CD4-positive, alpha-beta T cell treated with Interleukin-10 for 1 hour (primary cell): ENCODE measurements around the gene SP2.
"Not testable (repeated sequence)": the region's sequence is repeated elsewhere in the genome, so short reads cannot be mapped to it uniquely, and the experiment has no call there.

Experiments
- DNase-seq: peaks from one replicate; pipeline ENCODE4 v3.0.0-alpha.2; 2020

Gene SP2

GRCh38 chr17:47925678-47925988 is 29.6 kb downstream of the SP2 start:
- DNase-seq = no peak

GRCh38 chr17:47927821-47928400 is 31.9 kb downstream of the SP2 start:
- DNase-seq = no peak

- DNase-seq = no peak
Observed at GRCh38 chr17:47928415-47928814, 32.4 kb downstream of the SP2 start.

- DNase-seq = no peak
Observed at GRCh38 chr17:47929218-47930000, 33.4 kb downstream of the SP2 start.

GRCh38 chr17:47931848-47932247 is 35.8 kb downstream of the SP2 start:
- DNase-seq = no peak

- DNase-seq = no peak
Observed at GRCh38 chr17:47934856-47935255, 38.8 kb downstream of the SP2 start.

GRCh38 chr17:47935468-47935867 is 39.4 kb downstream of the SP2 start:
- not testable (repeated sequence) for DNase-seq

- DNase-seq = no peak
Observed at GRCh38 chr17:47935961-47936360, 39.9 kb downstream of the SP2 start.

GRCh38 chr17:47937941-47938340 is 41.9 kb downstream of the SP2 start:
- no peak for DNase-seq

- peak; percentile 97 for DNase-seq
Observed at GRCh38 chr17:47941246-47942095, 45.4 kb downstream of the SP2 start, which contains the start of gene PNPO. Gene PNPO, plus strand, starts transcription at chr17:47941571. Its CDS starts 105 bp downstream, at chr17:47941676.

- DNase-seq = no peak
Observed at GRCh38 chr17:47942096-47942510, 46.1 kb downstream of the SP2 start.

GRCh38 chr17:47942568-47942967 is 46.5 kb downstream of the SP2 start:
- DNase-seq = no peak

GRCh38 chr17:47945080-47945479 is 49.0 kb downstream of the SP2 start:
- peak; percentile 21 for DNase-seq

- DNase-seq = no peak
Observed at GRCh38 chr17:47945529-47946508, 49.8 kb downstream of the SP2 start.

GRCh38 chr17:47946516-47946915 is 50.5 kb downstream of the SP2 start:
- no peak for DNase-seq

- peak; percentile 81 for DNase-seq
Observed at GRCh38 chr17:47946929-47947397, 50.9 kb downstream of the SP2 start.

GRCh38 chr17:47948706-47949196 is 52.7 kb downstream of the SP2 start:
- no peak for DNase-seq

- peak; percentile 81 for DNase-seq
Observed at GRCh38 chr17:47949197-47949759, 53.2 kb downstream of the SP2 start.

- DNase-seq = no peak
Observed at GRCh38 chr17:47949946-47950345, 53.9 kb downstream of the SP2 start.

- no peak for DNase-seq
Observed at GRCh38 chr17:47950448-47950847, 54.4 kb downstream of the SP2 start.

GRCh38 chr17:47952171-47953021 is 56.4 kb downstream of the SP2 start:
- no peak for DNase-seq
